ENCODE data around the gene MAD1L1.
"Not testable (repeated sequence)": the region's sequence is repeated elsewhere in the genome, so short reads cannot be mapped to it uniquely, and the experiment has no call there.

MAD1L1 gene

DNA sequence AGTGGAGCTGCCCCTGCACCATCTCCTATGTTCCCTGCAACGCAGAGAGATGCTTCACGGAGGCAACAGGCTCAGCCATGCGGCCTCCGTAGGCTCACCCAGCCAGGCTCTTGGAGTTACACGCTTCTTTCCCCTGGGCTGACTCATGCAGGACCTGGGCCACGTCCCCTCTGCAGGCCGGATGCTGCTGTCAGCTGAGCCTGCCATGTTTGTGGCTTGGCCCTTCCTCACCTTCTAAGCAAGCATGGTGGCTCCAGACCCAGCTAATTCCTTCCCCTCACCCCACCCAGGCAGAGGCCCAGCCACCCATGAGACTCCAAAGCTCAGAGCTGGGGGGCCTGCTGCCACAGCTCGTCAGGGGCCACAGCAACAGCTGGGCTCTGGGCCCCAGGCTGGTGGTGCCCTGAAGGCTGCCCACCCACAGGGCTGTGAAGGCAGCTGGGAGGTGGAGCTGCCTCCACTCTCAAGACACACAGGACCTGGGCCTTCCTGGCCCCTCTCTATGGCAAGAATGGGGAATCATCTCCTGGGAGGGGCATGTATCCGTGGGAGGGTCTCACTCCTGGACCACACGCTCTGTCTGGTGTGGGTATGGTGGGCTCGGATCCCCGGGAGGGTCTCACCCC lies 343.1 kb downstream of the MAD1L1 start:
- no peak for DNase-seq

DNA sequence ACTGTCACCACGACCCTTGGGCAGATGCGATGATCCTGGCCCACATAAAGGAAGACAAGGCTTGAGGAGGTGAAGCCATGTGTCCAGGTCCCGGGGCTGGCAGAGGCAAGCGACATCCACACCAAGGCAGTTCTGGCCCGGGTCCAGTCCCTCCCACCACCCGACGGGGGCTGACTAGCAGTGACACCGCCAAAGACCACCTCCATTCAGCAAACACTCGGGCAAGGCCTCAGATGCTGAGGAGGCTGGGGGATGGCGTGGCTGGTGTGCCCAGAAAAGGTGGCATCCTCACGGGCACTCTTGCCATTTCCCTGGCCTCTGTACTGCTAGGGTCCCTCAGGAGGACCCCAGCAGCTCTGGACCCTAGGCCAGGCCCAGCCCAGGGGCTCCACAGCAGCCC lies 343.7 kb downstream of the MAD1L1 start:
- no peak for DNase-seq

DNA sequence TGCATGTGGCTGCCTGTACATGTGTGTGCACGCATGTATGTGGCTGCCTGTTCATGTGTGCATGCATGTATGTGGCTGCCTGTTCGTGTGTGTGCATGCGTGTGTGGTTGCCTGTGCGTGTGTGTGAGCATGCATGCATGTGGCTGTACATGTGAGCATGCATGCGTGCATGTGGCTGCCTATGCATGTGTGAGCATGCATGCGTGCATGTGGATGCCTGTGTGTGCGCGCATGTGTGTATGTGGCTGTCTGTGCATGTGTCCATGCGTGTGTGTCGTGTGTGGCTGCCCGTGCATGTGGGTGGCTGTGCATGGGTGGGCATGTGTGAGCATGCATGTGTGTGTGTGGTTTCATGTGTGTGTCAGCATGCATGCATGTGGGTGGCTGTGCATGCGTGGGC lies 344.3 kb downstream of the MAD1L1 start:
- DNase-seq: no peak

DNA sequence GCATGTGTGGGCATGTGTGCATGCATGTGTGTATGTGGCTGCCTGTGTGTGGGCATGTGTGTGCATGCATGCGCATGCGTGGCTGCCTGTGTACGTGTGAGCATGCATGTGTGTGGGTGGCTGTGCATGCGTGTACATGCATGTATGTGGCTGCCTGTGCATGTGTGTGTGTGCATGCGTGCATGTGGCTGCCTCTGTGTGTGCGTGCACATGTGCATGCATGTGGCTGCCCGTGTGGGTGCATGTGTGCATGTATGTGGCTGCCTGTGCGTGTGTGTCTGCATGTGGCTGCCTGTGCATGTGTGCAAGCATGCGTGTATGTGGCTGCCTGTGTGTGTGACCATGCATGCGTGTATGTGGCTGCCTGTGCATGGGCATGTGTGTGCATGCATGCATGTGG lies 345.5 kb downstream of the MAD1L1 start:
- no peak for DNase-seq

DNA sequence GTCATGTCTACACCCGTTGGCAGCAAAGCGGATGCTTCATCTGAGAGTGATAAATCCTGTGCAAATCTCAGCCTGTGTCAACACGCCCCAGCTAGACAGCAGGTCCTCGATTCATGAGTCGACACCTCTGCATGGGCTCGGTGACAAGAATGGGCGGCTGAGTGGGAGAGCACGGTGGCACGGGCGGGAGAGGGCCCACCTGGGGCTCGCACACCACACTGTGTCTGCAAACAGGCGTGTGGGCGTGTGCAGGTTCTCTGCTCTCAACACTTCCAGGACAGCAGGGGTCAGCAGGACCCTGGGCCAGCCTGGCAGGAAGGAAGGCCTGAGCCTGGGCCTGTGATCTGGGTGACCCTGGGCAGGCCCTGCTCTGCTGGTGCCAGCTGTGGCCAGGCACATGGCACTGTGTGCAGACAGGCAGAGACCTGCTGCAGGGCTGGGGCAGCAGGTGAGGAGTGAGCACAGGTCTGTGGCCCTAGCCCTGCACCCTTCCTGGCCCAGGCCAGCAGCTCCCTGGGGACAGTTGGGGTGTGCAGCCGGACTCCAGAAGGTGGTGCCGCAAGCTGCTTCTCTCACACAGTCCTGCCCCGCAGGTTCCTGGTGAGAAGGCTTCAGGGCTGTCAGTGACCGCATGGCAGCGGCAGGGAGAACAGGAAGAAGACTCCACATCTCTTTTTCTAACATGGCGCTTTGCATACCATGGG lies 346.2 kb downstream of the MAD1L1 start:
- DNase-seq: peak in 2 of 3 experiments; percentile 72 to 87

DNA sequence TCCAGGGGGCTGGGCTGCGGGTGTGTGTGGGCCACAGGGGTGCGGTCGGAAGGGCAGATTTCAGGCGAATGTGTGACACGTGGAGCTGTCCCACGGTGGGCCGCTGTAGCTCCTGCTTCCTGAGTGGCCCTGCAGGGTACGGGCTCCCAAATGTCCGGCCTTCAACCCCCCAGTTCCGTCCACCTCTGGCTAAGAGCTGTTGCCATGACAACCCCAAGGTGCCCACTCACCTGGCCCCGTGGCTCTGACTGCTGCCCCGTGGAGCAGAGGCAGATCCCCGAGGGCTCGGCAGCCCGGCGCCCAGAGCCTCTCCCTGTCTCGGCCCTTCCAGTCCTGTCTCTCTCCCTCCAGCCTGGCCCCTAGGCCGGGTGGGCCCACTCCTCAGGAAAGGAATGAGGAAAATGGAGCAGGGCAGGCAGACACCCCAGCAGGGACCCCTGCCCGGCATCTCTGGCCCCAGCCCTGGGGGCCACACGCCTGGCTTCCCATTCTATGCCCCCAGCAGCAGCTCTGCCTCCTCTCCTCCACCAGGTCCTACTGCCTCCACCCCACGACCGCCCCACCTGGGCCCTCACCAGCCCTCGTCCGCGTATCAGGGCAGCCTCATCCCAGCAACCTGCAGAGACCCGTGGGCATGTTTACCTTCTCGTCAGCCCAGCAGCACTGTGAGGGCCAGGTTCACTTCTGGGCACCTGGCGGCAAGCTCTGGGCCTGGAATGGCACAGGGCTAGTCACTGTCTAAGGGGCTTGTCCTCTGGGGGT lies 347.1 kb downstream of the MAD1L1 start:
- DNase-seq: peak in 1 of 3 experiments; percentile 51

DNA sequence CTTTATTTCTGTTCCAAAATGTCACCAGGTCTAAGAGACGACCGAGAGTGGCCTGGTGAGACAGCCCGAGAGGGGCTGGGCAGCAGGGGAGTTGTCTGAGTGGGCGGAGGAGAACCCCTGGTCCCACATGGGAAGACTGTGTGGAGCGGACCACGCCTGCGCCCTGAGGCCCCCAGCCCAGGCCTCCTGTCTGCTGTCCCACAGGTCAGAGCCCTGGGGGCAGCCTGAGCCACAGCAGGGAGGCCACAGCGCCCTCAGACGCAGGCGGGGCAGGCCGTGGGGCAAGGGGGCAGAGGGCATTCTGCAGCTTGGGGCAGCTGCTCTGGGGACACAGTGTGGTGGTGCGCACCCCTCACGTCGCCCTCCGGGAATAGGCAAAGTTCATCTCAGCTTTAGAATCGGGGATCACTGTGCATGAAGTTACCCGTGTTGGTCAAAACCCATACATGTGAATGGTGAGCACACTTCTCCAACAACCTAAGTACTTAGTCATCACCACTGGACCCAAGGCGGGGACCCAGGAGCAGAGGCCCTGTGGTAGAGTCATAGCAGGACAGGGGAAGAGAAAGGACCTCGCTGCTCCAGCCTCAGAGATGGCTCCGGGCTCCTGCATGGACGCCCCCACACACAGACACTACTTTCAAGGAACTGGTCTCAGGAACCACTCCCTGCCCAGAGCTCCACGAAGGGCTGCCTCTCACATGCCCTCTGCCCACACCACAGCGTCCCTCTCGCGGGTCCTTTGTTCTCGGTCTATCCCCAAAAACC lies 348.0 kb downstream of the MAD1L1 start:
- no peak for DNase-seq

DNA sequence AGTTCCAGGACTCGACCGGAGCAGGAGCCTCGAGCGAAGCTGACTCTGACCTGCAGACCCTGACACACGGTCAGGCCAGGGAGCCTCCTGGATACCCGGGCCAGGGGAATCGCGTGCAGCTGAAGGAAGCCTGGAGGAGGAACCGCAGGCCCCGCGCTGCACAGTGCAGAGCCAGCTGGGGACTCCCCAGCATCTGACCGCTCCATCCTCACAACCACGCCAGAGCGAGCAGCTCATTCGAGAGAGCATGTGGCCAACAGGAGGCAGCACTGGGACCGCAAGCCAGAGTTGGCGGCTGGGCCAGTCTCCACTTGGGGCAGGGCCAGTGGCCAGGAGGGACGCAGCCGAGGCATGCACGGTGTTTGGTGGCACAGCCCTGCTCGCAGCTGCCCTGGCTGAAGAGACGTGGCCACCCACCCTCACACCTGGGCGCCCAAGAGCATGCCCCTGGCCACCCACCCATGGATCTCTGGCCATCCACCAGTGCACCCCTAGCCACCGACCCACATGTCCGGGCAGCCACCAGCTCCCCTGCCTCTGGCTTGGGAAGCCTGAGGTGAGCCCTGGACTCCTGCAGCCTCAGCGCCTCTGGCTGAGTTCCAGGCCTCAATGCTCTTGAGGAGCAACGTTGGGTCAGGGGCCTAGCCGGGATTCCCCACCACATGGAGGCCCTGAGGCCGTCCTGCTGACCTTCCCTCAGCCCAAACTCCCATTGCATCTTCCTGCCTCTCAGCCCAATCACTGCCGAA lies 348.7 kb downstream of the MAD1L1 start:
- DNase-seq: no peak

DNA sequence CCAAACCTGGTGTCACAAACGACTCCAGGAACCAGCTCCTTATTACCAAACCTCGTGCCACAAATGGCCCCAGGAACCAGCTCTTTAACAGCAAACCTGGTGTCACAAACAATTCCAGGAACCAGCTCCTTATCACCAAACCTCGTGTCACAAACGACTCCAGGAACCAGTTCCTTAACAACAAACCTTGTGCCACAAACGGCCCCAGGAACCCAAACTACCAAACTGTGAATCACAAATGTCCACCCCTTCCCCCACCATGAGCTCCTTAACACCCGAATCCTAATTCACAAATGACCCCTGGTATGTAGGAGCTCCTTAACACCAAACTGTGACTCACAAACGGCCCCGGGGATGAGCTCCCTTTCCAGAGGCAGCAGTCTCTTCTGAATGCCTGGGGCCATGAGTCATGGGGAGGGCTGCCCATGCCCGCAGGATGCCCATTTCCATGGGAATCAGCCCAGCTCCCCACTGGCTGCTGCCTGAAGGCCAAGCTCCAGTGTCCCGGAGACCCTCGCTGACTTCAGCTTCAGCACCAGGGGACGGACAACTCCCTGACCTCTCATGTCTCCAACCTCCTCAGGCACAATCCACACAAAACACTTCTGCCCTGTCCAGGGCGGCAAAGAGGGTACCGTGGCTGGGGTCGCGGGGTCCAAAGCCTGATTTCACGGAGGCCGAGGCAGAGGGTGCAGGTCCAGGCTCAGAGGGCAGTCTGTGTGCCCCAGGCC lies 349.5 kb downstream of the MAD1L1 start:
- DNase-seq: no peak

DNA sequence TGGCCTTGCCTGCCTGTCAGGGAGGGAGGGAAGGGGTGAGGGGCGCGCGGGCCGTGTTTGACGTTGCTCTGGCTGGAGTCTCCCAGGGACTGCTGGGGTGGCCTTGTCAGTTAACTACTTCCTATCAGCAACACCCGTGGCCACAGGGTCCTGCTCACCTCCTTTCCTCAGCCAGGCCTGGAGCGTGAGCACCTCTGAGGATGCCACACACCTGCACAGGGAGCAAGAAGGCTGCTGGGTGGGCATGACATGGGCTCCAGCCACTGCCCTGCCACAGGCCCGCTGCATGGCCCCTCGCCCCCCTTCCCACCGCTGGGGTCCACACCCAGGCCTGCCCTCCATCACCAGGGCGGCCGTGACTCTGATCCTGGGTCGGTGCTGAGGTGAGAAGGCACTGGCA lies 350.3 kb downstream of the MAD1L1 start:
- no peak for DNase-seq

DNA sequence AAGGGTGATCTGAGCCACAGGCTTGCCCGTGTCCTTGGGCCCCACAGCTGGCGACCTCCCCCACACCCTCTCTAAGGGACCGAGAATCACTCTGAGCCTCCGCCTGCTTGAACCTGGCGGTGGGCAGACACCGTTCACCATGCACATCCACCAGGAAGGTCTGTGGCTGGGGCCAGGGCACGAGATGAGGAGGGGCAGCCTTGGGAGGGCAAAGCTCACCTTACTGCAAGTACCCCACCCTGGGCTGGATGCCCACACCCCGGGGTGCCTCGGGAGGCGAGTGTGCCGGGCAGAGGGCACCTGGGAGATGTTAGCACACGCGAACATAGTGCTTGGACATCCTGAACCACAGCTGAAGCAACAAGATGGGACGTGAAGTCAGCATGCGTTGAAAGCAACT lies 350.8 kb downstream of the MAD1L1 start:
- DNase-seq: no peak

DNA sequence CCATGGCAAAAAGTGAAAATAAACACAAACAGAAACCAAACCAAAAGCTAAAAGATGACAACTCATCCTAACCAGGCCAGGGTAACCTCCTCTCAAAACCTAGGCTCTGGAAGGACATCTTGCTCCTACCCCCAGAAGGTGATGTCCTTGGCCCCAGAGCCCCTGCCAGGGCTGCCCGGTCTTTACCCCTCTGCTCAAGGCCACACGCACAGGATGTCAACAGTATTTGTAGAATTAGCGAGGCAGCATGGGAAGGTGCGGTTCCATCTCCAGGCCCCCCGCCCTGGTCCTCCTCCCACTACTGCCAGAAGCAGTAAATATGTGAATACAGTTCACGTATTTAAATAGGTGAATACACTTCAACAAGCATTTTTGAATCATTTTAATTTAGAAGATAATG lies 356.1 kb downstream of the MAD1L1 start:
- DNase-seq: not testable (repeated sequence)

DNA sequence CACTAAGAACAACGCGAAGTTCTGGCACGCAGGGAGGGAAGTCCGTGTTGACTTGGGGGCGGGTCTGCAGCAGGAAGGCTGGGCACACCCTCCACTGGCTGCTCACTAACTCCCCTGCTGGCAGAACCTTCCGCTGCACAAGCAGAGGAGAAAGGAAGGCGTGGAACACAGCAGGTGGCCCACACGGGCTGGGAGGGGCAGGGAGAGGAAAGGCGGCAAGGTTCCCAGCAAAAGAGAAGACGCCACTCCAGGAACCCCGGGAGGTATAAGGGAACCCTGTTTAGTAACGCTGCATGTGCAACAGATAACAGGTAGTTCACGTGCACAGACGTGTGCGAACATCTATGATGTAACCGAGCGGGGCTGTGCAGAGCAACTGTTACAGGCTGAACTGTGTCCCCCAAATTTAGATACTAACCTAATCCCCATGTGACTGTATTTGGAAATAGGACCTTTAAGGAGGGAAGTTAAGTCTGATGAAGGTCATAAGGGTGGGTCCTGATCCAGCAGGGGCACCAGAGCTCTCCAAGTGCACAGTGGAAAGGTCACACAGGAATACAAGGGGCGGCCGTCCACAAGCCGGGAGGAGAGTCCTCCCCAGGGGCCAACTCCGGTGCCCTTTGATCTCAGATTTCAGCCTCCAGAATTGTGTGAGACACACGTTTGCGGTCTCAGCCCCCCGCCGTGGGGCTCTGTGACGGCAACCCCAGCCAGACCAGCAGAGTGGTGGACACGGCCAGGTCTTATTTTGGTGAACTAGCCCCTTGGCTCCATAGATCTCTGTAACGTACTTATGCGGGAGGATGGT lies 357.1 kb downstream of the MAD1L1 start:
- DNase-seq: peak; percentile 64 to 86 (median 79)

DNA sequence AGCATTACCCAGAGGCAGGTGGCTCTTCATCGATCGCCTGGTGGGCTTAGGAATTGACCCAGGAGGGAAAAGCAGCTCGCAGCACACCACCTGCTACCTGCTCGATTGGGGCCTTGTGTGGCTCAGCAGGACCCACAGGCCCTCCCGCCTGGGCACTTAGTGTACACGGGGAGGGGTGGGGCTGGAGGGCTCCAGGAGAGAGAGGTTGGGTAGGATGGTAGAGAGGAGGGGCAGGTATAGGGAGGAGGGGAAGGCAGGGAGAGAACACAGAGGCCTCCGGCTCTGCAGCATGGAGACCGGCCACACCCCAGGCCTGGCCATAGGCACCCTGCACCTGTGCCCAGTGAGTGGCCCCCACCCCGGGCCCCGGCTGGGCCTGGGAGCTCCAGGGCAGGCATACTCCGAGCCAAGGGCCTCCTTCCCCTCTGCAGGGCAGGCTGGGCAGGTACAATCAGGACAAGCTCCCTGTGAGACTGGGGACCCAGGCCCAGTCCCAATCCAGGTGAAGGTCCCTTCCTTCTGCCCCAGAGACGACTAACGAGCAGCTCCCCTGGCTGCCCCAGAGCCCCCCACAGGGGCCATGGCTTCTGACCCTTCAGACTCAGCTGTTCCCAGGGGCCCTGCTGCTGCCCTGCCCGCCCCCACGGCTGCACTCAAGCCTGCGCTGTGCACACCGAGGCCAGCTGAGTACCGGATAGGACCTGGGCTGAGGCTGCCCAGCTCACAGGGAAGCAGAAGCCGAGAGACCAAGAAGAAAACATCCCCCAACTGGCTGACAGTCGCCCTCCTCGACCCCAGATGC lies 358.0 kb downstream of the MAD1L1 start:
- peak; percentile 90 to 98 (median 93) for DNase-seq

DNA sequence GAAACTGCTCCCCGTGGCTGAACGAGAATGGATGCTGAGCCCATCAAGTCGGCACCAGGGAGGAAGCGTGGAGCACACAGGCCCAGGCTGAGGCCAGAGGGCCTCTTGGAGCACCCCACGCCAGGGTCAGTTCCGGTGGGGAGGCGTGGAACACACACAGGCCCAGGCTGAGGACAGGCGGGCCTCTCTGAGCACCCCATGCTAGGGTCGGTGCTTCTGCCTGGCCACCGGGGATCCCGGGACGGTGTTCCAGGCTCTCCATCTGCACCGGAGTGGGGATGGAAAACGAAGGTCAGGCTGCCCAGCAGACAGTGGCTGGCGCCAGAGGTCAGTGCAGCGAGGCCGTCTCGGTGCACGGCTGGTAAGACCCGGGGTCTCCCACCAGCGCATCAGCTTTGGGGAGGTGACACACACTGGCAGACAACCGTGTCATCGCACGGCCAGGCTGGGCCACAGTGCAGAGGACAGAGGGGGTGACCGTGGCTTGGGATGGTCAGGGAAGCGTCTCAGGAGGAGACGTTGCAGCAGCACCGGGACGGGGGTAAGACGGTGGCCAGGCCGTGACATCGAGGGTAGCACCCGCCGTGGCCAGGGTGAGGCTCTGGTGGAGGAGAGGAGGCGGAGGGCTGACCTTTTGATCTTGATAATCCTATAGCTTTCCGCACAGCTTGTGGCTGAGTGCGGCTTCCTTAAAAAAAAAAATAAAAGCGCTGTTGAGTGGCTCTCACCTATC lies 358.7 kb downstream of the MAD1L1 start:
- no peak for DNase-seq

DNA sequence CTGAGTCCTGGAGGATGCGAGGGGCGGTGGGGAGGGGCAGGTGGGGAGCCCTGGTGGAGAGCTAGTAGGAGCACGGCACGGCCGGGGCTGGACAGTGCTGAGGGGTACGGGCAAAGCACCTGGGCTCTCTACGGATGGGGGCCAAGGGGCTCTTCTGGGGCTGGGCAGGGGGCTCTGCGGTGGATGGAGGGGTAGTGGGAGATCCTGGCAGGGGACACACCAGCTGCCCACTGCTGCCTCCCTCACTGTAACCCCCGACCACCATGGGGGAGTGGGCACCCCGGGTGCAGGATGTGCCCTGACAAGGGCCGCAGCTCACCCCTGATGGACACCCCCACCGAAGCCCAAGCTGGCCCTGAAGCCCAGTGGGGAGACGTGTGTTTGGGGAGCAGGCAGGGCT lies 359.3 kb downstream of the MAD1L1 start:
- no peak for DNase-seq

DNA sequence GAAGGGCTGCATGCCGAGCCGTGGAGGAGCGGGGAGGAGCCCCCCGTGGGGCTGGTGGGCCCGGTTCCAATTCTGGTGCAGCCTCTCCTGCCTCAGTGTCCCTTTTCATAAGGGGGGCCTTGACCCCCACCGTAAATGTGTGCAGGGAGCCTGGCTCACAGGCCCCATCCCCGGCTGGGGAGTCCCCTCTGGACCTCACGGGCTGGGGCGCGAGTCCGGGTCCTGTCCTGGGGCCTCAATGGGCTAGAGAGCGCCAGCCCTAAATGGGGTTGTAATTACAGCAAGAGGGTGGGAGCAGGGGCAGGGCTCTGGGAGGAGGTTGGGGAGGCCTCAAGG lies 359.7 kb downstream of the MAD1L1 start:
- no peak for DNase-seq

DNA sequence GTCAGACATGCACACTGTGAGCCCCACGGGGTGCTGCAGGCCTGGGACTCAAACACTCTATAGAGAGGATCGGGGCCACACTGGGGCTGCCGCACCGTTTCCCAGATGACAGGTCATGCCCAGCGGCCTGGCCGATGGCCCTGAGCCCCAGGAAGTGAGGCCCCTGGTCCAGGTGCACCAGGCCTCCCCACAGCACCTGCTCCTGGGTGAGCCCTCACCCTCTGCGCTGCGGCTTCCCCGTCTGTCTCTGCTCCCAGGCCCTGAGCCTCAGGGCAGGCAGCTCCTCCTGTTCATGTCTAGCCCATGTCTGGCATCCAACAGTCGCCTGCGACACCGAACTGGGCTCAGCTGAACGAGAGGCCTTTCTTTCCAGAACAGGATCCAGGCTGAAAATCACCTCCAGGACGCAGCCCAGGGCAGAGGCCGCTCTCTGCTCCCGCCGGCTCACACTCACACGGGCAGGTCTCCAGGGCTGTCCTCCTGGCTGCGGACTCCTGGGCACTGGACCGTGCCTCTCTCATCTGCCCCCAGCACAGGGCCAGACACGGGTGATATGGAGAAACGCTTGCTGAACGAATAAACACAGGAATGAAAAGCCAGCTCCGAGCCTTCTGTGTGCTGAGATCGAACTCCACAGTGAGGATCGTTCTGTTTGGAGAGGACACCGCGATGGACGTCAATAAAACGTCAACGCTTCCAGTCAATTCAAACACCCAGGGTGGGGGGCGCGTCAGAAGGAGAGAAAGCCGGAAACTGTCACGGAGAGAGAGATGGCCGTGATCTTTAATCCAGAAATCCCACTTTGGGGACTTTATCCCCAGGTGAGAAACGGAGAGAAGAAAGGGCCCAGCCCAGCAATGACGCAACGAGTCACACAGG lies 360.3 kb downstream of the MAD1L1 start:
- DNase-seq: no peak

Data from NCI-H1417 (cell line).